ENCODE results near the gene SLC13A1. TPM values are rescaled to one million over a fixed set of nuclear protein-coding genes. Genes with fewer than 3 reads are reported as not detected.

SLC13A1 gene, protein sequence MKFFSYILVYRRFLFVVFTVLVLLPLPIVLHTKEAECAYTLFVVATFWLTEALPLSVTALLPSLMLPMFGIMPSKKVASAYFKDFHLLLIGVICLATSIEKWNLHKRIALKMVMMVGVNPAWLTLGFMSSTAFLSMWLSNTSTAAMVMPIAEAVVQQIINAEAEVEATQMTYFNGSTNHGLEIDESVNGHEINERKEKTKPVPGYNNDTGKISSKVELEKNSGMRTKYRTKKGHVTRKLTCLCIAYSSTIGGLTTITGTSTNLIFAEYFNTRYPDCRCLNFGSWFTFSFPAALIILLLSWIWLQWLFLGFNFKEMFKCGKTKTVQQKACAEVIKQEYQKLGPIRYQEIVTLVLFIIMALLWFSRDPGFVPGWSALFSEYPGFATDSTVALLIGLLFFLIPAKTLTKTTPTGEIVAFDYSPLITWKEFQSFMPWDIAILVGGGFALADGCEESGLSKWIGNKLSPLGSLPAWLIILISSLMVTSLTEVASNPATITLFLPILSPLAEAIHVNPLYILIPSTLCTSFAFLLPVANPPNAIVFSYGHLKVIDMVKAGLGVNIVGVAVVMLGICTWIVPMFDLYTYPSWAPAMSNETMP
- not detected for total RNA-seq

DNA sequence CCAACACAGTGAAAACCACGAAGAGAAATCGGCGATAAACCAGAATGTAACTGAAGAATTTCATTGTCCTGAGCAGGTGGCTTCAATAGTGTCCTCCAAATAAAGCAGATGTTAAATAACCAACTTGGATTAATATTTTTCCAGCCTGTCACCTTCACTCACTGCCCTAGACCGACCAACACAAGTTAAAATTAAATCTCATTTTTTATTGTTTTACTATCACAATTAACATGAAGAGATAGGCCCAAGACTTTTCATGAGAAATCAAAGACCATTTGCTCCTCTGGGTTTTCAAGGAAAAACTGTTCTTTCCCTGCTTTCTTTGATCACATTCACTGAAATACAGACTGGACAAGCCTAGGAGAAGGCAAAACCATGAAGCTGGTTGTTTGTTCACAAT lies at the start of gene SLC13A1:
TSS of gene SLC13A1 (minus strand) at position 87 of the 400 bp plus-strand sequence. CDS start at position 64, 23 bp downstream.
- no peak for DNase-seq (ENCODE audit: low spot score in 2 of 2)
- WGBS, 2 donors: 87 to 91% methylated on average over 4 of the region's 4 CpGs
- H3K36me3 ChIP-seq: no peaks in the 10 kb centered on the region
- no peaks in the 10 kb centered on the region for H3K27me3 ChIP-seq
- H3K27ac ChIP-seq: no peak within 1 kb of the TSS
- H3K4me3 ChIP-seq: no peak within 1 kb of the TSS
- no peaks in the 10 kb centered on the region for H3K9me3 ChIP-seq
- TF ChIP-seq EP300 (IDR thresholded peaks at IDR 0.05) (no peak), POLR2A (IDR thresholded peaks at IDR 0.05) (no peak)
- TF ChIP-seq, protein P1, sequence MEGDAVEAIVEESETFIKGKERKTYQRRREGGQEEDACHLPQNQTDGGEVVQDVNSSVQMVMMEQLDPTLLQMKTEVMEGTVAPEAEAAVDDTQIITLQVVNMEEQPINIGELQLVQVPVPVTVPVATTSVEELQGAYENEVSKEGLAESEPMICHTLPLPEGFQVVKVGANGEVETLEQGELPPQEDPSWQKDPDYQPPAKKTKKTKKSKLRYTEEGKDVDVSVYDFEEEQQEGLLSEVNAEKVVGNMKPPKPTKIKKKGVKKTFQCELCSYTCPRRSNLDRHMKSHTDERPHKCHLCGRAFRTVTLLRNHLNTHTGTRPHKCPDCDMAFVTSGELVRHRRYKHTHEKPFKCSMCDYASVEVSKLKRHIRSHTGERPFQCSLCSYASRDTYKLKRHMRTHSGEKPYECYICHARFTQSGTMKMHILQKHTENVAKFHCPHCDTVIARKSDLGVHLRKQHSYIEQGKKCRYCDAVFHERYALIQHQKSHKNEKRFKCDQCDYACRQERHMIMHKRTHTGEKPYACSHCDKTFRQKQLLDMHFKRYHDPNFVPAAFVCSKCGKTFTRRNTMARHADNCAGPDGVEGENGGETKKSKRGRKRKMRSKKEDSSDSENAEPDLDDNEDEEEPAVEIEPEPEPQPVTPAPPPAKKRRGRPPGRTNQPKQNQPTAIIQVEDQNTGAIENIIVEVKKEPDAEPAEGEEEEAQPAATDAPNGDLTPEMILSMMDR (IDR thresholded peaks at IDR 0.05): no peak
- no peaks in the 10 kb centered on the region for H3K4me1 ChIP-seq

DNA sequence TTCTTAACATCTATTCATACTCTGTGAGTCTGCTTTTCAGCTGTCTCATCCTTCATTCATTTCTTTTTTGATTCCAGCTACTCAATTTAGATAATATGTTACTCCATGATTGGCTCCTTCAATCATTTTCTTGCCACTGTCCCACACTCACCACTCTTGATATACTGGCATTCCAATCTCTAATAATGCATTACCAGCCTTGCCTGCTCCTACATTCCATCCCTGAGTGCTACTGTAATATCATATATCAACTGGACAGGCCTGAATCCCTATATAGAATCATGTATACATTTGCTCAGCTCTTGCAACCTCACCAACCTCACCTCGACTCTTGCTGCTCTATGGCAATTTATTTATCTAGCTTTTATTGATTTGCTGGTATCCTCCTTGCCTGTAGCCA lies 45.0 kb upstream of the SLC13A1 start:
- 76 to 77% methylated on average over 1 of the region's 1 CpG for WGBS, 2 donors

DNA sequence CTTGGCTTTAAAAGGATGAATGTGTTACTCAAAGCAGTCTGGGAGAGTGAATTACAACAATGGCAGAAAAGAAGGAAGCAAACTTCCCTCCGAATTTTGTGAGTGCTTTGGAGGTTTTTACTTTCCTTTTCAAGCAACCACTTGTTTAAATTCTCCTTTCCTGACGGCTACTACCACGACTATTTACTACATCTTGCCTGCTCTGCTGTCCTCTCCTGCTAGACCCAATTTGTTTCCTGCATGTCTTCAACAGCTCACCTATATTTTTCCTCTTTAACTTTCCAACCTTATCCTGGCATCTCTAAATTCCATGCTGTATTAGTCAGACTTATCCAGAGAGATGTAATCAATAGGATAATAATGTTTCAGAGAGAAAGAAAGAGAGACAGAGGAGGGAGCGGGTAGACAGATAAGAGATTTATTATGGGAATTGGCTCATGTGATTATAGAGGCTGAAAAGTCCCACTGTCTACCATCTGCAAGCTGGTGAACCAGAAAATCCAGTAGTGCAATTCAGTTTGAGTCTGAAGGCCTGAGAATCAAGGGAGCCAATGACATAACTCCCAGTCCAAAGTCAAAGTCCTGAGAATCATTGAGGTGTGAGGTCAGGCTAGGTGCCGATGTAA lies 42.8 kb upstream of the SLC13A1 start:
- H3K4me3 ChIP-seq: no peak overlapping the region
- no peaks in the 10 kb centered on the region for H3K4me1 ChIP-seq
- TF ChIP-seq EP300 (IDR thresholded peaks at IDR 0.05) (no peak), POLR2A (IDR thresholded peaks at IDR 0.05) (no peak)
- TF ChIP-seq, protein P1 (IDR thresholded peaks at IDR 0.05): no peak
- no peak overlapping the region for H3K27ac ChIP-seq
- WGBS, 2 donors: 46 to 53% methylated on average over 5 of the region's 5 CpGs
- no peak for DNase-seq (ENCODE audit: low spot score in 2 of 2)
- no peaks in the 10 kb centered on the region for H3K9me3 ChIP-seq
- H3K27me3 ChIP-seq: no peaks in the 10 kb centered on the region
- no peaks in the 10 kb centered on the region for H3K36me3 ChIP-seq

More for the DNA sequence above, 45.0 kb upstream of the SLC13A1 start:
- Histone ChIP-seq H3K4me1 (no peaks in the 10 kb centered on the region), H3K36me3 (no peaks in the 10 kb centered on the region), H3K27me3 (no peaks in the 10 kb centered on the region), H3K9me3 (no peaks in the 10 kb centered on the region), H3K4me3 (no peak overlapping the region), H3K27ac (no peak overlapping the region)
- TF ChIP-seq EP300 (IDR thresholded peaks at IDR 0.05) (no peak), POLR2A (IDR thresholded peaks at IDR 0.05) (no peak)
- TF ChIP-seq, protein P1 (IDR thresholded peaks at IDR 0.05): no peak
- DNase-seq (ENCODE audit: low spot score in 2 of 2): no peak

DNA sequence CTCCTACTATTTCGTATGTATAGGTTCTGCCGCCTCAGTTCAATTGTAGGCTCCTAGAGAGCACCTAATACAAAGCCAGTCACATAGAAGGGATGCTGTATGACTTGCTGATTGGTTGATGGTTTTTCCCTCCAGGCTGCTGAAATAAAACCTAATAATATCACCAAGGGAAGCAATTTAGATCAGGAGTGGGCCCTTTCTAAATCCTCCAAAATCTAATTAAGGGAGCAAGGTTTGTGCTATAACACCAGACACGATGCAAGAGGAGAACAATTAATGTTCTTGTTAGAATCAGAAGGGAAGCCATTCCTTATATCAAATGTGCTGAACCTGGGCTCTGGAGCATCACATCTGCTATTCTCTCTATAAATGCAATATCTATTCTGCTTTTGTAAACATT lies 42.0 kb upstream of the SLC13A1 start:
- DNase-seq (ENCODE audit: low spot score in 2 of 2): no peak
- H3K4me1 ChIP-seq: no peaks in the 10 kb centered on the region
- no peak overlapping the region for H3K27ac ChIP-seq
- H3K27me3 ChIP-seq: no peaks in the 10 kb centered on the region
- H3K36me3 ChIP-seq: no peaks in the 10 kb centered on the region
- TF ChIP-seq EP300 (IDR thresholded peaks at IDR 0.05) (no peak), POLR2A (IDR thresholded peaks at IDR 0.05) (no peak)
- TF ChIP-seq, protein P1 (IDR thresholded peaks at IDR 0.05): no peak
- no peak overlapping the region for H3K4me3 ChIP-seq
- H3K9me3 ChIP-seq: no peaks in the 10 kb centered on the region
- WGBS, 2 donors: 73 to 79% methylated on average over 3 of the region's 3 CpGs

Data from tibial nerve (tissue), 4 donors.